ENCODE measurements around the gene GTF2IRD2. TPM values are rescaled to one million over a fixed set of nuclear protein-coding genes. Genes with fewer than 3 reads are reported as not detected.
"Not testable (repeated sequence)": the region's sequence is repeated elsewhere in the genome, so short reads cannot be mapped to it uniquely, and the experiment has no call there.

Gene GTF2IRD2
- total and polyA plus RNA-seq, 2 experiments from 2014 or later = 0.45 to 14.6 TPM

DNA sequence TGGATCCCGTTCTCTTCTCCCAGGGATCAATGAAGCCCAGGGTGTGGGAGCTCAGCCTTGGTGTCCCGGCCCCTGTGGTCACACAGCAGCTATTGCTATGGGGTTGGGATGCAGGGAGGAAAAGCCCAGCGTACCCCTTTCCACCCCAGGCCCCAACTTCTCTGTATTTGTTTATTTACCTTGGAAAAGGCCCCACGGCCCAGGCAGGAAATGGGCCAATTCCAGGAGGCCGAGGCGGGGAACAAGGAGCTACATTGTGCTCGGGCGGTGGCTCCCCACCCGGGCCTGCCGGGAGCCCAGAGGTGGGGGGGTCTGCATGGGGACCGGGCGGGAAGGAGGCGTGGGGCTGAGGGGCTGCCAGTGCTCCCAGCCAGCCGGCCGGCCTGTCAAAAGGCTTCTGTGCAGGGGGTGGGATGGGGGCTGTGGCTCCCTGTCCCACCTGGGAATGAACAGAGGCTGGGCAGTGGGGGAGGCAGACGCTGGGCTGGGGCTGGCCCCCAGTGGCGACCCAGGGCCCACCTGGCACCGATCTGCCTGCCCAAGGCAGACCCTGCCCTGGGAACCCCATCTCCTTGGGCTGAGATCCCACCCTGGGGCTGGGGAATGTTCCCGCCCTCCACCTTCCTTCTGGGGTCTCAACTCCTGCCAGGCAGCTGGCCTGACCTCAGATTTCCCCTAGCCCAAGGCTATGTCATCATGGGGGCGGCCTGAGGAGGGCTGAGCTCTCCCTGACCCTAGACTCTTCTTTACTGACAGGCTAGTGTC, 23.5 kb upstream of the GTF2IRD2 start:
- DNase-seq (ENCODE audit: low spot score) = peak; percentile 23
- peak; percentile 79 for ATAC-seq
- not testable (repeated sequence) for H3K9me3 Mint-ChIP-seq

DNA sequence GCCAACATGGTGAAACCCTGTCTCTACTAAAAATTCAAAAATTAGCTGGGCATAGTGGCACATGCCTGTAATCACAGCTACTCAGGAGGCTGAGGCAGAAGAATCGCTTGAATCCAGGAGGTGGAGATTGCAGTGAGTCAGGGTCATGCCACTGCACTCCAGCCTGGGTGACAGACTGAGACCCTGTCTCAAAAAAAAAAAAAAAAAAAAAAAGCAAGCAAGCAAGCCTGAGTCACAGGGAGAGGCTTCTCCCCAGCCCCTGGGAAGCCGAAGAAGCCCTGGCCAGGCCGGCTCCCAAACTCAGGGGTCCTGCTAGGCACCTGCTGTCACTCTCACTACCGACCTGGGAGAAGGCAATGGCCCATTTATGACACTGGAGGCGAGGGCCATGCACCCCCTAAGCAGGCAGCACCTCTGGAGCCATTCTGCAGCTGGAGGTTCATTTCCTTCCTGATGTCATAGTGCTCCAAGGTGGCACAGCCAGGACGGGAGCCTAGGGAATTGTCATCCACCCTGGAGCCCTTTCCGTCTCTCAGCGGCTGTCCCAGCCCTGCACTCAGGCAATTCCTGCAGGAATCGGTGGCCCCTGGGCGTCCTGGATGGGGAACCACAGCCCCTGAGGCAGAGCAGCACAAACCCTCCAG, 22.8 kb upstream of the GTF2IRD2 start:
- not testable (repeated sequence) for H3K4me3 Mint-ChIP-seq; H3K27ac Mint-ChIP-seq; H3K4me1 Mint-ChIP-seq; H4K20me1 ChIP-seq (replicated peaks; ENCODE audit: insufficient read depth); DNase-seq (ENCODE audit: low spot score); H2AFZ ChIP-seq; H3K4me2 ChIP-seq; H3K36me3 ChIP-seq (ENCODE audit: insufficient read depth); H3K4me3 ChIP-seq; H3K9me3 Mint-ChIP-seq; H3K27me3 ChIP-seq (ENCODE audit: insufficient read depth); H3F3A ChIP-seq (replicated peaks; ENCODE audit: low read depth); H3K9me2 ChIP-seq (ENCODE audit: insufficient read depth); H3K79me2 ChIP-seq (replicated peaks; ENCODE audit: insufficient read depth); ATAC-seq; H3K4me1 ChIP-seq (ENCODE audit: insufficient read depth); H3K27ac ChIP-seq (ENCODE audit: low read depth); H3K27me3 Mint-ChIP-seq (ENCODE audit: insufficient read depth, low read depth, poor library complexity); H3K36me3 Mint-ChIP-seq (ENCODE audit: low read depth)

More for the DNA sequence above, 23.5 kb upstream of the GTF2IRD2 start:
- H3K4me3 ChIP-seq; H3K4me2 ChIP-seq; H3K79me2 ChIP-seq (replicated peaks; ENCODE audit: insufficient read depth); H3K27me3 ChIP-seq (ENCODE audit: insufficient read depth); H3K36me3 ChIP-seq (ENCODE audit: insufficient read depth); H3K4me3 Mint-ChIP-seq; H2AFZ ChIP-seq; H3K9me2 ChIP-seq (ENCODE audit: insufficient read depth); H3K4me1 ChIP-seq (ENCODE audit: insufficient read depth); H3K4me1 Mint-ChIP-seq; H3F3A ChIP-seq (replicated peaks; ENCODE audit: low read depth); H3K27me3 Mint-ChIP-seq (ENCODE audit: insufficient read depth, low read depth, poor library complexity); H4K20me1 ChIP-seq (replicated peaks; ENCODE audit: insufficient read depth); H3K27ac ChIP-seq (ENCODE audit: low read depth); H3K36me3 Mint-ChIP-seq (ENCODE audit: low read depth): not testable (repeated sequence)
- H3K27ac Mint-ChIP-seq = 0 out of 2 replicates have a peak overlapping the region, but pooled peaks have one; percentile 65

DNA sequence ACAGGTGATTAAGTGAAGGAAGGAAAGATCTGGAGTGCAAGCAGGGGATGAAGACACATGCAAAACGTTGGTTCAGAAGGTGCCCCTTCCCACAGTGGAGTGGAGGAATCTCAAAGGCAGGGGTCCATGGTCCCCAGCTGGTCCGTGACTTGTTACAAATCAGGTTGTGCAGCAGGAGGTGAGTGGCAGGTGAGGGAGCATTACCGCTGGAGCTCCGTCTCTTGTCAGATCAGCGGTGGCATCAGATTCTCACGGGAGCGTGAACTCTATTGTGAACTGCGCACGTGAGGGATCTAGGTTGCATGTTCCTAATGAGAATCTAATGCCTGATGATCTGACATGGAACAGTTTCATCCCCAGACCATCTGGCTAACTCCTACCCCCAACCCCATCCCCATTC, 21.1 kb upstream of the GTF2IRD2 start:
- H3K27ac Mint-ChIP-seq; H3K4me3 ChIP-seq; H3K4me1 ChIP-seq (ENCODE audit: insufficient read depth); H4K20me1 ChIP-seq (replicated peaks; ENCODE audit: insufficient read depth); H3K9me3 Mint-ChIP-seq; H3K27me3 ChIP-seq (ENCODE audit: insufficient read depth); H3F3A ChIP-seq (replicated peaks; ENCODE audit: low read depth); H3K4me3 Mint-ChIP-seq; H3K9me2 ChIP-seq (ENCODE audit: insufficient read depth); ATAC-seq; H2AFZ ChIP-seq; H3K4me1 Mint-ChIP-seq; H3K36me3 Mint-ChIP-seq (ENCODE audit: low read depth); DNase-seq (ENCODE audit: low spot score); H3K36me3 ChIP-seq (ENCODE audit: insufficient read depth); H3K27ac ChIP-seq (ENCODE audit: low read depth); H3K4me2 ChIP-seq; H3K79me2 ChIP-seq (replicated peaks; ENCODE audit: insufficient read depth); H3K27me3 Mint-ChIP-seq (ENCODE audit: insufficient read depth, low read depth, poor library complexity): not testable (repeated sequence)

DNA sequence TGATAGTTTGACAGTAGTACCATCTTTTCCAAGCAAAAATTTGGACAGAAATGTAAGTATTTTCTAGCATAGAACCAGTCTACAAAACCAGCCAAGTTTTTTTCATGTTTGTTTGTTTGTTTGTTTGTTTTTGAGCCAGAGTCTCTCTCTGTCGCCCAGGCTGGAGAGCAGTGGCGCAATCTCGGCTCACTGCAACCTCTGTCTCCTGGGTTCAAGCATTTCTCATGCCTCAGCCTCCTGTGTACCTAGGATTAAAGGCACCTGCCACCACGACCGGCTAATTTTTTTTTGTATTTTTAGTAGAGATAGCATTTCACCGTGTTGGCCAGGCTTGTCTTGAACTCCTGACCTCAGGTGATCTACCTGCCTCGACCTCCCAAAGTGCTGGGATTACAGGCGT, 14.4 kb upstream of the GTF2IRD2 start:
- H3K9me2 ChIP-seq (ENCODE audit: insufficient read depth); H3K27ac Mint-ChIP-seq; H3K4me2 ChIP-seq; H3K27me3 Mint-ChIP-seq (ENCODE audit: insufficient read depth, low read depth, poor library complexity); H3K36me3 ChIP-seq (ENCODE audit: insufficient read depth); H3K4me3 ChIP-seq; H4K20me1 ChIP-seq (replicated peaks; ENCODE audit: insufficient read depth); H3K79me2 ChIP-seq (replicated peaks; ENCODE audit: insufficient read depth); DNase-seq (ENCODE audit: low spot score); H3K36me3 Mint-ChIP-seq (ENCODE audit: low read depth); H3K4me3 Mint-ChIP-seq; ATAC-seq; H3K4me1 ChIP-seq (ENCODE audit: insufficient read depth); H3K27me3 ChIP-seq (ENCODE audit: insufficient read depth); H3F3A ChIP-seq (replicated peaks; ENCODE audit: low read depth); H3K4me1 Mint-ChIP-seq; H3K9me3 Mint-ChIP-seq; H3K27ac ChIP-seq (ENCODE audit: low read depth); H2AFZ ChIP-seq: not testable (repeated sequence)

DNA sequence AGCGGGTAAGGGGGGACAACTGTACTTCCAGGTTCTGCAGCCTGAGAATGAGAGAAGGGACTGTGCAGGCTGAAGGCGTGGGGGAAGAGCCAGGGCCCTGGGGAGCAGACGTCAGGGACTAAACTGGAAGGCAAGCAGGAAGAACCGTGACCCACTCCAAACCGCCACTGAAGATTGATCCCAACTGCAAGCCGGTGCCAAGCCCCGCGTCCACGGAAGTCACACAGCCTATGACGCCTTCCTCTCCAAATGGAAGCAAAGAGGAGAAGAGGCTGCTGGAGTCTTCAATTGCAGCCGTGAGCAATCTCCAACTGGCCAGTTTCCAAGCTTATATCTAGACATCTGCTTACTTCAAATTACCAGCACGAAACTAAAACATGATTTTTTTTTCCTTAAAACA, 1.6 kb downstream of the GTF2IRD2 start:
- H3K27ac ChIP-seq (ENCODE audit: low read depth); H3K4me1 ChIP-seq (ENCODE audit: insufficient read depth); H3K27ac Mint-ChIP-seq; H3K9me3 Mint-ChIP-seq; H3K4me3 Mint-ChIP-seq; H3K27me3 ChIP-seq (ENCODE audit: insufficient read depth); H2AFZ ChIP-seq; H3K27me3 Mint-ChIP-seq (ENCODE audit: insufficient read depth, low read depth, poor library complexity); H4K20me1 ChIP-seq (replicated peaks; ENCODE audit: insufficient read depth); H3K36me3 ChIP-seq (ENCODE audit: insufficient read depth); H3K4me3 ChIP-seq; ATAC-seq; H3K9me2 ChIP-seq (ENCODE audit: insufficient read depth); DNase-seq (ENCODE audit: low spot score); H3F3A ChIP-seq (replicated peaks; ENCODE audit: low read depth); H3K79me2 ChIP-seq (replicated peaks; ENCODE audit: insufficient read depth); H3K36me3 Mint-ChIP-seq (ENCODE audit: low read depth); H3K4me1 Mint-ChIP-seq; H3K4me2 ChIP-seq: not testable (repeated sequence)

- not testable (repeated sequence) for H3K27me3 ChIP-seq (ENCODE audit: insufficient read depth); H3K9me3 Mint-ChIP-seq; H3F3A ChIP-seq (replicated peaks; ENCODE audit: low read depth); H3K27me3 Mint-ChIP-seq (ENCODE audit: insufficient read depth, low read depth, poor library complexity); H3K4me1 ChIP-seq (ENCODE audit: insufficient read depth); ATAC-seq; H3K79me2 ChIP-seq (replicated peaks; ENCODE audit: insufficient read depth); H3K27ac ChIP-seq (ENCODE audit: low read depth); H3K4me1 Mint-ChIP-seq; H3K4me2 ChIP-seq; H2AFZ ChIP-seq; H3K36me3 Mint-ChIP-seq (ENCODE audit: low read depth); H3K36me3 ChIP-seq (ENCODE audit: insufficient read depth); H3K27ac Mint-ChIP-seq; H4K20me1 ChIP-seq (replicated peaks; ENCODE audit: insufficient read depth); DNase-seq (ENCODE audit: low spot score); H3K4me3 Mint-ChIP-seq; H3K9me2 ChIP-seq (ENCODE audit: insufficient read depth); H3K4me3 ChIP-seq
Measured at GRCh38 chr7:74830411-74830810, 21.0 kb downstream of the GTF2IRD2 start.
